ENCODE data around the gene RHBDL1. TPM values are rescaled to one million over a fixed set of nuclear protein-coding genes. Genes with fewer than 3 reads are reported as not detected.

RHBDL1 gene
- total and polyA plus RNA-seq, 2 experiments from 2014 or later = 8.4 to 10.1 TPM

GRCh38 chr16:686459-687260 is 11.2 kb downstream of the RHBDL1 start:
- peaks cover 5% of the 10 kb centered on the region; the same call in 1 of the 2 replicates for H3K4me1 ChIP-seq (ENCODE audit: insufficient read depth)
- H4K20me1 ChIP-seq (replicated peaks; ENCODE audit: insufficient read depth) = peaks cover 8% of the 10 kb centered on the region; the same call in 1 of the 2 replicates
- H3K36me3 ChIP-seq (ENCODE audit: insufficient read depth) = no peaks in the 10 kb centered on the region; the same call in 1 of the 2 replicates
- H2AFZ ChIP-seq = no peak overlapping the region
- DNase-seq (ENCODE audit: low spot score) = no peak
- no peaks in the 10 kb centered on the region; the same call in 1 of the 3 replicates for H3K9me3 Mint-ChIP-seq
- peaks cover 16% of the 10 kb centered on the region for H3F3A ChIP-seq (replicated peaks; ENCODE audit: low read depth)
- H3K27ac ChIP-seq (ENCODE audit: low read depth) = no peak overlapping the region
- peaks cover 8% of the 10 kb centered on the region for H3K4me1 Mint-ChIP-seq
- H3K4me3 ChIP-seq = no peak overlapping the region
- peaks cover 21% of the 10 kb centered on the region for H3K27me3 Mint-ChIP-seq (ENCODE audit: insufficient read depth, low read depth, poor library complexity)
- H3K79me2 ChIP-seq (replicated peaks; ENCODE audit: insufficient read depth) = no peaks in the 10 kb centered on the region; the same call in 1 of the 2 replicates
- H3K36me3 Mint-ChIP-seq (ENCODE audit: low read depth) = peaks cover 26% of the 10 kb centered on the region
- peaks cover 10% of the 10 kb centered on the region for H3K27me3 ChIP-seq (ENCODE audit: insufficient read depth)
- H3K4me3 Mint-ChIP-seq = no peak overlapping the region
- H3K9me2 ChIP-seq (ENCODE audit: insufficient read depth) = no peaks in the 10 kb centered on the region
- TF ChIP-seq STAT1 (IDR thresholded peaks at IDR 0.05; ENCODE audit: unreplicated experiment) (no peak), ZNF462 (CRISPR knock-in tag; IDR thresholded peaks at IDR 0.05) (no peak), POLR2AphosphoS5 (IDR thresholded peaks at IDR 0.05; ENCODE audit: low read depth) (no peak), EZH2phosphoT487 (IDR thresholded peaks at IDR 0.05; ENCODE audit: unreplicated experiment) (no peak), ZNF331 (CRISPR knock-in tag; IDR thresholded peaks at IDR 0.05; ENCODE audit: low read depth) (no peak), EZH2 (IDR thresholded peaks at IDR 0.05; ENCODE audit: low read depth, unreplicated experiment) (no peak), ZNF114 (CRISPR knock-in tag; IDR thresholded peaks at IDR 0.05) (no peak), NANOG (IDR thresholded peaks at IDR 0.05; ENCODE audit: borderline replicate concordance) (no peak), CREB1 (CRISPR knock-in tag; IDR thresholded peaks at IDR 0.05; ENCODE audit: low read depth) (no peak), JUNB (IDR thresholded peaks at IDR 0.05; ENCODE audit: unreplicated experiment) (no peak)
- no peak for ATAC-seq
- no peak overlapping the region for H3K27ac Mint-ChIP-seq
- H3K4me2 ChIP-seq = no peak overlapping the region
